LNCAP (cell line): Measurements from ENCODE around the gene SAXO1.

Experiments
- CTCF ChIP-seq: fragments of 450-650 bp; IDR thresholded peaks from 2 replicates; pipeline ENCODE4 v1.5.1; 2017; ENCODE audit warnings: mild to moderate bottlenecking

Gene SAXO1

GRCh38 chr9:18985464-18985951 lies 47.5 kb downstream of the SAXO1 start:
- no peak for TF ChIP-seq CTCF

- no peak for TF ChIP-seq CTCF
Observed at GRCh38 chr9:18982262-18982620, 50.8 kb downstream of the SAXO1 start.

- TF ChIP-seq CTCF = no peak
Observed at GRCh38 chr9:18981476-18982261, 51.3 kb downstream of the SAXO1 start.

GRCh38 chr9:18980189-18980588 lies 52.8 kb downstream of the SAXO1 start:
- TF ChIP-seq CTCF = no peak

- TF ChIP-seq CTCF = no peak
Observed at GRCh38 chr9:18979367-18979766, 53.6 kb downstream of the SAXO1 start.

GRCh38 chr9:18978188-18978587 lies 54.8 kb downstream of the SAXO1 start:
- no peak for TF ChIP-seq CTCF

GRCh38 chr9:18976709-18977531 lies 56.1 kb downstream of the SAXO1 start:
- TF ChIP-seq CTCF = no peak
